Right lobe of liver (tissue), 6 donors: ENCODE data around the gene GNPTG. TPM values are rescaled to one million over a fixed set of nuclear protein-coding genes. Genes with fewer than 3 reads are reported as not detected.

Source experiments
- ATAC-seq, 4 donors: fragments of 200-7000 bp; cut with Tn5 transposase; one replicate each; pipeline ENCODE4 v1.9.1; 2020; ENCODE audit warnings: mild to moderate bottlenecking in 4 of 4, moderate library complexity in 4 of 4
- DNase-seq, 3 donors: peaks; one replicate each; pipeline ENCODE4 v3.0.0-alpha.2; 2020
- H3K27ac ChIP-seq, 3 donors: fragments of 200-600 bp; one replicate each; pipeline ENCODE4 v1.8.0; 2022
- H3K27me3 ChIP-seq, 2 donors: fragments of 200-600 bp; one replicate each; pipeline ENCODE4 v1.8.0; 2022
- H3K36me3 ChIP-seq, 4 donors: fragments of 200-600 bp; sonication (generic) in 1 of 4; one replicate each; pipeline versions ENCODE4 v1.5.1 to v1.8.0; 2017 to 2022; ENCODE audit warnings: control low read depth in 1 of 4
- H3K4me1 ChIP-seq, 4 donors: fragments of 200-600 bp; sonication (generic) in 1 of 4; one replicate each; pipeline versions ENCODE4 v1.5.1 to v1.8.0; 2017 to 2022; ENCODE audit warnings: control low read depth in 1 of 4
- H3K4me3 ChIP-seq, 3 donors: fragments of 200-600 bp; one replicate each; pipeline ENCODE4 v1.8.0; 2022
- H3K9me3 ChIP-seq, 4 donors: fragments of 200-600 bp; sonication (generic) in 1 of 4; one replicate each; pipeline versions ENCODE4 v1.5.1 to v1.8.0; 2017 to 2022; ENCODE audit warnings: control low read depth in 1 of 4
- POLR2A ChIP-seq: fragments of 450-650 bp; IDR thresholded peaks from one replicate; pipeline ENCODE4 v1.6.1; 2017; ENCODE audit warnings: antibody characterized with exemption, mild to moderate bottlenecking
- WGBS: methylation state at CpG from one replicate; pipeline ENCODE4 v1.1.6; 2018; ENCODE audit warnings: low coverage, low lambda C conversion rate; ENCODE audit not compliant: insufficient coverage; ENCODE audit errors: missing lambda C conversion rate; 5-methylcytosine and 5-hydroxymethylcytosine counted together
- intact Hi-C, 2 donors: fragments of 100-400 bp; cut with DNase I; formaldehyde crosslinking; loops; one replicate each; pipeline versions ENCODE4 v1.11.2 to v1.14.1; 2022
- total RNA-seq, 6 experiments: library from RNA; depleted of rRNA in 2 of 6; stranded (reverse); fragments of >200 nt in 2 of 6; fragmentation: NEBNext Ultra II Directional in 3 of 6; extraction: Animal tissue kit (Norgen Biotek cat#: 25700) in 3 of 6; gene quantifications; one replicate each; pipeline versions ENCODE4 v1.1.0 to v1.2.4, GENCODE V29; 2016 to 2023
- TF ChIP-seq, protein P1 (sequence below), 4 donors: fragments of 200-600 bp in 3 of 4; fragments of 450-650 bp in 1 of 4; IDR thresholded peaks; one replicate each; pipeline versions ENCODE4 v1.5.1 to v1.8.0; 2016 to 2022; ENCODE audit warnings: antibody characterized with exemption in 4 of 4, mild to moderate bottlenecking in 2 of 4
- donor health status: DM: no; HTN: yes; CAD: no.
- donor health status: DM: no; HTN: no; CAD: no.
- donor health status: DM: no; HTN: no; CAD: no.
- donor health status: DM: no; HTN: yes; CAD: no.
- donor health status: DM: no; HTN: yes; CAD: no.

The GNPTG gene
- total RNA-seq, 6 experiments from 2014 or later: 44.3 to 72.8 (median 63.0) TPM

- peak overlapping the region; percentile 39 to 58 (median 48) for H3K4me3 ChIP-seq
- peak; percentile 98 to 99 (median 99) for DNase-seq
- H3K9me3 ChIP-seq: no peaks in the 10 kb centered on the region
- peak; percentile 92 to 97 (median 96) for ATAC-seq
- no peak overlapping the region for H3K27ac ChIP-seq
- no peaks in the 10 kb centered on the region for H3K27me3 ChIP-seq
- no peaks in the 10 kb centered on the region for H3K36me3 ChIP-seq
- TF ChIP-seq, protein P1, sequence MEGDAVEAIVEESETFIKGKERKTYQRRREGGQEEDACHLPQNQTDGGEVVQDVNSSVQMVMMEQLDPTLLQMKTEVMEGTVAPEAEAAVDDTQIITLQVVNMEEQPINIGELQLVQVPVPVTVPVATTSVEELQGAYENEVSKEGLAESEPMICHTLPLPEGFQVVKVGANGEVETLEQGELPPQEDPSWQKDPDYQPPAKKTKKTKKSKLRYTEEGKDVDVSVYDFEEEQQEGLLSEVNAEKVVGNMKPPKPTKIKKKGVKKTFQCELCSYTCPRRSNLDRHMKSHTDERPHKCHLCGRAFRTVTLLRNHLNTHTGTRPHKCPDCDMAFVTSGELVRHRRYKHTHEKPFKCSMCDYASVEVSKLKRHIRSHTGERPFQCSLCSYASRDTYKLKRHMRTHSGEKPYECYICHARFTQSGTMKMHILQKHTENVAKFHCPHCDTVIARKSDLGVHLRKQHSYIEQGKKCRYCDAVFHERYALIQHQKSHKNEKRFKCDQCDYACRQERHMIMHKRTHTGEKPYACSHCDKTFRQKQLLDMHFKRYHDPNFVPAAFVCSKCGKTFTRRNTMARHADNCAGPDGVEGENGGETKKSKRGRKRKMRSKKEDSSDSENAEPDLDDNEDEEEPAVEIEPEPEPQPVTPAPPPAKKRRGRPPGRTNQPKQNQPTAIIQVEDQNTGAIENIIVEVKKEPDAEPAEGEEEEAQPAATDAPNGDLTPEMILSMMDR (IDR thresholded peaks at IDR 0.05): no peak
- peak; percentile 77 for TF ChIP-seq POLR2A
- intact Hi-C loops: no loop called here
- 5% methylated on average over 20 of the region's 49 CpGs for WGBS
- H3K4me1 ChIP-seq: peaks cover 0 to 13% (median 6%) of the 10 kb centered on the region in 4 donors
Observed at GRCh38 chr16:1342526-1343427, 9.0 kb upstream of the GNPTG start.

DNA sequence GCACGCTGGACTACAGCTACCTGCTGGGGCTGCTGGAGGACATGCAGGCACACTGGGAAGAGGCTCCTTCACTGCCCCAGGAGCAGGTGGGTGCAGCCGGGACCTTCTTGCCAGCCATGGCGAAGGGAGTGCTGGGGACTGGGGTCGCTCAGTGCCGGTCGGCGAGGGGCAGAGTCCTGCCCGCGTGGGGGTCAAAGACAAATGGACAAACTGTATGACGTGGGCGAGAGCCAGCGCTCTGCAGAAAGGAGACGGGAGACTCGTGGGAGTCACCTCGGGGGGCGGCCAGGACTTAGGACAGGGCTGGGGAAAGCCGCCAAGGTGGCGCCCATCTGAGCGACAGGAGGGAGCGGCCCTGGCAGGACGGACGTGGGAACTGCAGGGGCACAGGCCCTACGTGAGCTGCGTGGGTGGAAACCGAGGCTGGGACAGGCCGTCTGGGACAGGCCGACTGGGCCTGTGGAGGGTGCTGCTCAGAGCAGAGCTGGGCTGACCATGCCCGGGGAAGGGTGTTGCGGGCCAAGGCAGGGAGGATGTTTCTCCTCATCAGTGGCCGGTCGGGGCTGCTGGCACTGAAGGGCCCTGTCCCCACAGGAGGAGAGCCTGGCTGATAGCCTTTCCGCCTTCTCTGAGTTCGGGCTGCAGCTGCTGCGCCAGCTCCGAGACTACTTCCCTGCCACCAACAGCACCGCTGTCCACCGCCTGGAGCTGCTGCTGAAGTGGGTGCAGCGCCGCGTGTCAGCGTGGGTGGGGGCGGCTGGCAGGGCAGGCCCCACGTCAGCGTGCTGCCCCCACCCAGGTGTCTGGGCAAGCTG, 8.1 kb upstream of the GNPTG start:
- H3K4me3 ChIP-seq: peak overlapping the region; percentile 39 to 58 (median 48)
- no peak for DNase-seq
- ATAC-seq: peak in 1 of 4 donors; percentile 7
- no peaks in the 10 kb centered on the region for H3K9me3 ChIP-seq
- 6% methylated on average over 10 of the region's 44 CpGs for WGBS
- no peak overlapping the region for H3K27ac ChIP-seq
- no peaks in the 10 kb centered on the region for H3K27me3 ChIP-seq
- intact Hi-C loops: no loop called here
- H3K36me3 ChIP-seq: no peaks in the 10 kb centered on the region
- no peak for TF ChIP-seq POLR2A
- TF ChIP-seq, protein P1 (IDR thresholded peaks at IDR 0.05): no peak
- H3K4me1 ChIP-seq: peaks cover 0 to 13% (median 6%) of the 10 kb centered on the region in 4 donors

DNA sequence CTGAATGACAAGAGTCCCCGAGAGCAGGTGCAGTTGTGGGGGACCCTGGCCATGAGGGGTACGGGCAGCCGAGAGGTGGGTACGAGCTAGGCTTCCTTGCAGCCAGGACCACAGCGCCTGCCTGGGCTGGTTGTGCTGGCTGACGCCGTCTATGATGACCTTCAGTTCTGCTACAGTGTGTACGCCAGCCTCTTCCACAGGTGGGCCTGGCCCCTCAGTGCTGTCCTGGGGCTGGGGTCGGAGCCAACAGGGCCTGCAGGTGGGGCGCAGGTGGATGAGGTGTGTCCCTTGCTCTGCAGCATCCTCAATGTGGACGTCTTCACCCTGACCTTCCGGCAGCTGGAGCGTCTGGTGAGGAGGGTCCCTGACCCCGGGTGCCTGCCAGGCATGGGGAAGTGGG, 7.2 kb upstream of the GNPTG start:
- ATAC-seq (no peak), DNase-seq (no peak)
- 83% methylated on average over 5 of the region's 14 CpGs for WGBS
- intact Hi-C loops: no loop called here
- TF ChIP-seq, protein P1 (IDR thresholded peaks at IDR 0.05): no peak
- TF ChIP-seq POLR2A: no peak
- Histone ChIP-seq H3K4me3 (no peak overlapping the region), H3K27ac (no peak overlapping the region), H3K36me3 (no peaks in the 10 kb centered on the region), H3K27me3 (no peaks in the 10 kb centered on the region), H3K9me3 (no peaks in the 10 kb centered on the region), H3K4me1 (peaks cover 0 to 13% (median 6%) of the 10 kb centered on the region in 4 donors)

- no peak overlapping the region for H3K4me3 ChIP-seq
- ATAC-seq: no peak
- no CpG with 5 or more reads among the region's 11 CpGs for WGBS
- H3K4me1 ChIP-seq: peaks cover 0 to 13% (median 6%) of the 10 kb centered on the region in 4 donors
- DNase-seq: no peak
- H3K27me3 ChIP-seq: no peaks in the 10 kb centered on the region
- no peak for TF ChIP-seq POLR2A
- TF ChIP-seq, protein P1 (IDR thresholded peaks at IDR 0.05): no peak
- no peak overlapping the region for H3K27ac ChIP-seq
- no peaks in the 10 kb centered on the region for H3K36me3 ChIP-seq
- intact Hi-C loops: no loop called here
- H3K9me3 ChIP-seq: no peaks in the 10 kb centered on the region
Observed at GRCh38 chr16:1345087-1345486, 6.6 kb upstream of the GNPTG start.
